Measurements from ENCODE around the gene EPS15.
A peak's percentile ranks its signal among the peaks of the same experiment; 100 is the strongest.
"Not testable (repeated sequence)": the region's sequence is repeated elsewhere in the genome, so short reads cannot be mapped to it uniquely, and the experiment has no call there.

Gene EPS15

GRCh38 chr1:51519048-51519864 is at the start of gene EPS15:
Gene EPS15 (minus strand): TSS chr1:51519266. CDS start chr1:51519231, 35 bp downstream.
- peak; percentile 63 for DNase-seq

- DNase-seq = no peak
Observed at GRCh38 chr1:51568231-51568935, 49.3 kb upstream of the EPS15 start.

GRCh38 chr1:51567653-51568052 is 48.6 kb upstream of the EPS15 start:
- no peak for DNase-seq

- DNase-seq = no peak
Observed at GRCh38 chr1:51566260-51566659, 47.2 kb upstream of the EPS15 start.

GRCh38 chr1:51565009-51565408 is 45.9 kb upstream of the EPS15 start:
- DNase-seq = no peak

- DNase-seq = no peak
Observed at GRCh38 chr1:51564124-51564523, 45.1 kb upstream of the EPS15 start.

GRCh38 chr1:51561702-51562101 is 42.6 kb upstream of the EPS15 start:
- DNase-seq = no peak

GRCh38 chr1:51560895-51561294 is 41.8 kb upstream of the EPS15 start:
- not testable (repeated sequence) for DNase-seq

- DNase-seq = no peak
Observed at GRCh38 chr1:51560034-51560433, 41.0 kb upstream of the EPS15 start.

- DNase-seq = no peak
Observed at GRCh38 chr1:51559501-51559900, 40.4 kb upstream of the EPS15 start.

GRCh38 chr1:51559064-51559500 is 40.0 kb upstream of the EPS15 start:
- no peak for DNase-seq

- no peak for DNase-seq
Observed at GRCh38 chr1:51558375-51558924, 39.4 kb upstream of the EPS15 start.

- DNase-seq = no peak
Observed at GRCh38 chr1:51557168-51557567, 38.1 kb upstream of the EPS15 start.

- no peak for DNase-seq
Observed at GRCh38 chr1:51555866-51556619, 37.0 kb upstream of the EPS15 start.

- DNase-seq = no peak
Observed at GRCh38 chr1:51553911-51554310, 34.8 kb upstream of the EPS15 start.

- no peak for DNase-seq
Observed at GRCh38 chr1:51552929-51553807, 34.1 kb upstream of the EPS15 start.

GRCh38 chr1:51551848-51552296 is 32.8 kb upstream of the EPS15 start:
- DNase-seq = no peak

- DNase-seq = no peak
Observed at GRCh38 chr1:51551081-51551480, 32.0 kb upstream of the EPS15 start.

- no peak for DNase-seq
Observed at GRCh38 chr1:51549901-51550300, 30.8 kb upstream of the EPS15 start.

- no peak for DNase-seq
Observed at GRCh38 chr1:51549016-51549619, 30.1 kb upstream of the EPS15 start.

GRCh38 chr1:51543858-51544257 is 24.8 kb upstream of the EPS15 start:
- DNase-seq = no peak

Measured in DMS153 (cell line).